GM13977 (cell line): ENCODE data around the gene ABCB6.

Source experiments
- DNase-seq: peaks from one replicate; pipeline ENCODE4 v3.0.0; 2012; ENCODE audit warnings: low spot score
- in situ Hi-C: fragments of 300-500 bp; cut with MboI; formaldehyde crosslinking; loops from one replicate; pipeline ENCODE4 v1.12.0; 2022; ENCODE audit warnings: low sequenced_read_pairs, low pct_unique_long_range_greater_than_20kb, mixed read lengths, inconsistent platforms; ENCODE audit not compliant: unreplicated experiment
- TF ChIP-seq, protein P1 (sequence below): IDR thresholded peaks from 2 replicates; pipeline ENCODE4 v1.5.1; 2012; ENCODE audit warnings: mild to moderate bottlenecking, control low read depth; ENCODE audit not compliant: insufficient read depth; ENCODE audit errors: extremely low read depth, missing control alignments

The ABCB6 gene

DNA sequence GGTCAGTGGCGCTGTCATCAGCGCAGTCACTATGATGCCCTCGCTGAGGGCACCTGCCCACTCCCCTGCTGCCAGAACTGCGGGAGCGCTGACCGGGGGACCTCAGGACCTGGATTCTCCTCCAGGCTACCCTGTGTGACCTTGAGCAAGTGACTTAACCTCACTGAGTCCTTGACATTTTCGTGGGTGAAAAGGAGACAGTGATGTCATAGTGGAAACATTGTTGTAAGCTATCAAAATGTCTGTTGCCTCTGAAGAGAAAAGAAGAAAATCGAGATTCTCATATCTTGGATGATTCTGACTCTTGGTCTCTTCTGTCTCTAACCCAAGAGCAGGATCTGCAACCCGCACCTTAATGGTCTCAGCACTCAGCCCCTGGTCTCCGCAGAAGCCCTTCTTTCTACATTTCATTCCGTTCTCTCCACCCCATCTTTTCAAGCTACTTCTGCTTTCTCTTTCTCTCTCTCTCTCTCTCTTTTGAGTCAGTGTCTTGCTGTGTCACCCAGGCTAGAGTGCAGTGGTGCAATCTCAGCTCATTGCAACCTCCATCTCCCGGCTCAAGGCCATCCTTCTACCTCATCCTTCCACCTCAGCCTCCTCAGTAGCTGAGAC, 35.9 kb upstream of the ABCB6 start:
- TF ChIP-seq, protein P1, sequence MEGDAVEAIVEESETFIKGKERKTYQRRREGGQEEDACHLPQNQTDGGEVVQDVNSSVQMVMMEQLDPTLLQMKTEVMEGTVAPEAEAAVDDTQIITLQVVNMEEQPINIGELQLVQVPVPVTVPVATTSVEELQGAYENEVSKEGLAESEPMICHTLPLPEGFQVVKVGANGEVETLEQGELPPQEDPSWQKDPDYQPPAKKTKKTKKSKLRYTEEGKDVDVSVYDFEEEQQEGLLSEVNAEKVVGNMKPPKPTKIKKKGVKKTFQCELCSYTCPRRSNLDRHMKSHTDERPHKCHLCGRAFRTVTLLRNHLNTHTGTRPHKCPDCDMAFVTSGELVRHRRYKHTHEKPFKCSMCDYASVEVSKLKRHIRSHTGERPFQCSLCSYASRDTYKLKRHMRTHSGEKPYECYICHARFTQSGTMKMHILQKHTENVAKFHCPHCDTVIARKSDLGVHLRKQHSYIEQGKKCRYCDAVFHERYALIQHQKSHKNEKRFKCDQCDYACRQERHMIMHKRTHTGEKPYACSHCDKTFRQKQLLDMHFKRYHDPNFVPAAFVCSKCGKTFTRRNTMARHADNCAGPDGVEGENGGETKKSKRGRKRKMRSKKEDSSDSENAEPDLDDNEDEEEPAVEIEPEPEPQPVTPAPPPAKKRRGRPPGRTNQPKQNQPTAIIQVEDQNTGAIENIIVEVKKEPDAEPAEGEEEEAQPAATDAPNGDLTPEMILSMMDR, result no peak
- DNase-seq, result peak; percentile 56
- in situ Hi-C loops, result no loop called here

DNA sequence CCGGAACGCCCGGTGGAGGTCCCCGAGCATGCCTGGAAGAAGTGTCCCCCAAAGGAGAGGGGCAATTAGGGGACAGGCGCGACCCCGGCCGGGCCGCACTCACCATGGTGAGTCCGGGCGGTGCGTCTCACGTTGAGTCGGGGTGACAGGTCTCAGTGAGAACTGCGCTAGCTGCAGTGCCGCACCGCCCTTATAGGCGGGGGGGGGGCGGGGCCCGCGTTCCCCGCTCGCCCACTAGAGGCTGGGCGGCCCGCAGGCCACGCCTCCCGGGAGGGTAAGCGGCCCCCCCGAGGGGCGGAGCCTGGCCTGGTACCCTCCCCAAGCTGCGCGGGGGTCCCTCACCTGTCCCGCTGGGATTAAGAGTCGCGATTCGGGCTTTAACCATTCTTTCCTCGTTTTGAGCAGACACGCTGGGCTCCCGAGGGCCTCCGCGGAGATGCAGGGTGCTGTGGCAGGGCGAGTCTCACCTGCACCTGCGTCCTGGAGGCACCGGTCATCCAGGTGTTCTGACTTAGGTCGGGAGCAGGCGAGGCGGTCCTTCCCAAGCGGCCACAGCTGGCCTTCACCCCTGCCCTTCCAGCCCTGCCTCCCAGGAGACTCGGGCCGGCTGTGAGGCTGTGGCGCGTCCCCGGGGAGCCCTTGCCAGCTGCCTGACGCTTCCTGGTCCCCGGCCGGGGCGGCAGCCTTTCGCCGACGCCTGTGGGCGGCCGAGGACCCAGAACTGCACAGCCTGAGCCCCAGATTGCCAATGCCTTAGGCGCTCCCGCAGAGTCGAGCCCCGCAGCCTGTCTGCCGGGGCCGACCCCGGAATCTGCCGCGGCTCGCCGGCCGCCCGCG, 35.2 kb upstream of the ABCB6 start, which contains the start of gene TUBA4A:
Gene TUBA4A, minus strand, starts transcription at position 166 of the 837 bp plus-strand sequence. Its CDS starts 60 bp downstream, at position 106.
- in situ Hi-C loops, result no loop called here
- peak; percentile 98 for DNase-seq
- TF ChIP-seq, protein P1, result no peak

DNA sequence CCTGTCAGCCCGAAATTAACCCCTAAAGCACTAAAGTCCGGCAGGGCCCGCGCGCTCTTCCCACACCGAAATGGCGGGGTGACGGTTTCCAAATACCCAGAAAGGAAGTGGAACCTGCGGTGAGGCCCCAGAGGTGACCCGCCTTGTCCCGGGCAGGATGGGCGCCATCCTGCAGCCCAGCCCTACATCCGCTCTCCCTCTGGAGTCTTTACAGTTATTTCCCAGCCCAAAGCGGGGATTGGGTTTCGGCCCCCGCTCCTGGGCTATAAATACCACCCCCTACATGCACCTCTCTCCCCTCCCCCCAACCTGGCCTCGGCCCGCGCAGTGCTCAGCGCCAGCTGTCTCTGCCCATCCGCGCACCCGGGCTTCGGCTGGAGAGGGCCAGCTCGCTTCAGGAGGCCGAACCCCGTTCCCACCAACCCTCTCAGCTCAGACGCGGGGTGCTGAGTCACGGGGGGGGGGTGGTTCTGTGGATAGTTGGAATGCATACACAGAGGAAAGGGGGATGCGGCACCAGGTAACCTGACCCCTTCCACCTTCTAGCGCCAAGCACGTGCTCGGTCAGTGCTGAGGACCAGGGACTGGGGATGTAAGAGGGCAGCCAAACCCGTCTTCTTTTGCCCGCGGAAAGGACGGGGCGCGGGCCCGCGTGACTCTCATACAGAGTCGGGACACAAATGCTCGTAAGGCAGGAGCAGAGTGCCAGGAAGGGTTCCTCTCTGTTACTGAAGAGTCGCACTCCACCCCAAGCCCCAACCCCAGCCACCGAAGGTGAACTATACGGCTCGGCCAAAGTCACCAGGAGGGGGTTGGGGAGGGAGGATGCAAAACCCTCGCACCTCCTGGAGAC, 34.4 kb upstream of the ABCB6 start, which contains the start of gene TUBA4B:
Gene TUBA4B, plus strand, starts transcription at position 344 of the 853 bp plus-strand sequence. Its CDS starts 165 bp downstream, at position 509.
- TF ChIP-seq, protein P1, result no peak
- DNase-seq, result peak; percentile 49
- in situ Hi-C loops, result no loop called here

DNA sequence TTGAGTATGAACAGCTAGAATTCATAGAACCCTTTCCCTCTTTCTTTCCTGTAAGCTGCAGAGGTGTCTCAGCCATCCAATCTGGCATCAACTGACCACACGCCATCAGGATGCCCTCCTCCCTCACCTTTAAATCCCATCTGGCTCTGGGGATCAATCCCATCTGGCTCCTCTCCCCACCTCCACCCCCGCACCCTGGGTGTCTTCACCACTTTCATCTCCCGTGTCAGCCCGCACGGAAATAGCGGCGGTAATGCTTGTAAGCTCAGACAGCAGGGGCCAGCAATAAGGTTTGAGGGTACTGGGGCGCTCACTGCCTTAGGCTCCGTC, 33.8 kb upstream of the ABCB6 start:
- TF ChIP-seq, protein P1, result no peak
- in situ Hi-C loops, result no loop called here
- DNase-seq, result no peak

DNA sequence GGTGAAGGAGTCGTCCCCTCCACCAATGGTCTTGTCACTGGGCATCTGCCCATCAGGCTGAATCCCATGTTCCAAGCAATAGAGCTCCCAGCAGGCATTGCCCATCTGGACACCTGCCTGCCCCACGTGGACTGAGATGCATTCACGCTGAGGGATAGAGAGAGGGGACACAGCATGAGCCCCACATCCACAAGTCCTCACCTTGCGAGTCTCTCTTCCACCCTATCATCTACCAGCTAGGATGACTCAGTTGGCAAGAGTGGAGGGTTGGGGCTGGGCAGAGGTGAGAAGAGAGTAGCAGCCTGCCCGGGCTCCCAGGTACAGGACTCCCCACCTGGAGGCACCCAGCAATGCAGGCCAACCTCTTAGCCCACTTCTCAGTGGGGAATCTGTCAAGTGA, 33.3 kb upstream of the ABCB6 start:
- no peak for DNase-seq
- TF ChIP-seq, protein P1, result no peak

DNA sequence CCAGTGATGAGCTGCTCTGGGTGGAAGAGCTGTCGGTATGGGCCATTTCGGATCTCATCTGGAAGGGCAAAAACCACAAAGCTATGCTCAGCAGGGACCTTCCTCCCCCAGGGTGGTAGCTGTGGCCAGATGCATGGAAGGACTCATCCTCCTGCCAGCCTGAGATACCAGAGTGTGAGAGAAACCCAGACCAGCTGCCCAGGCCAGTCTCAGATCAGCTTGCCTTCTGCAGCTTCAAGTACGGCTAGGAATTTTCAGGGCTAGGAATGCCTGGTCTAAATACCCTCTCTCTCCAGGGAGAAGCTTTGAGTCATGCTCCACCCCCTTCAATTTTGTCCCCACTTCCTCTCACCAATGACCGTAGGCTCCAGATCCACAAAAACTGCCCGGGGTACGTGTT, 32.9 kb upstream of the ABCB6 start:
- in situ Hi-C loops, result no loop called here
- DNase-seq, result no peak
- TF ChIP-seq, protein P1, result no peak

More for the DNA sequence above, 33.3 kb upstream of the ABCB6 start:
- in situ Hi-C loops, result no loop called here
